Omental fat pad (tissue), 4 donors: ENCODE measurements around the gene SRGAP1. TPM values are rescaled to one million over a fixed set of nuclear protein-coding genes. Genes with fewer than 3 reads are reported as not detected.

ENCODE experiments used
- ATAC-seq: fragments of 150-250 bp; one replicate; pipeline ENCODE4 v1.9.1; 2016; ENCODE audit warnings: mild to moderate bottlenecking, moderate library complexity; ENCODE audit not compliant: low FRiP score
- DNase-seq: peaks from one replicate; pipeline ENCODE4 v3.0.0-alpha.2; 2019; ENCODE audit warnings: low spot score
- CTCF ChIP-seq, 3 donors: fragments of 450-650 bp; IDR thresholded peaks; one replicate each; pipeline ENCODE4 v1.5.1; 2016 to 2017; ENCODE audit warnings: antibody characterized with exemption in 3 of 3, mild to moderate bottlenecking in 3 of 3, moderate library complexity in 2 of 3
- total RNA-seq, 4 donors: library from RNA; depleted of rRNA; stranded (reverse); fragments of >200 nt; gene quantifications; one replicate each; pipeline ENCODE4 v1.1.0, GENCODE V29; 2016

SRGAP1 gene
- total RNA-seq, 4 donors from 2014 or later, result 10.6 to 69.1 (median 12.9) TPM

GRCh38 chr12:63921157-63921556 lies 76.7 kb downstream of the SRGAP1 start:
- DNase-seq, result no peak
- TF ChIP-seq CTCF (IDR thresholded peaks at IDR 0.05), result no peak
- ATAC-seq, result no peak

GRCh38 chr12:63922474-63922873 lies 78.0 kb downstream of the SRGAP1 start:
- TF ChIP-seq CTCF (IDR thresholded peaks at IDR 0.05), result no peak
- no peak for ATAC-seq
- DNase-seq, result no peak

GRCh38 chr12:63924781-63925180 lies 80.3 kb downstream of the SRGAP1 start:
- no peak for TF ChIP-seq CTCF (IDR thresholded peaks at IDR 0.05)
- ATAC-seq (no peak), DNase-seq (no peak)

GRCh38 chr12:63927511-63927910 lies 83.0 kb downstream of the SRGAP1 start:
- no peak for ATAC-seq
- no peak for DNase-seq
- no peak for TF ChIP-seq CTCF (IDR thresholded peaks at IDR 0.05)

- no peak for TF ChIP-seq CTCF (IDR thresholded peaks at IDR 0.05)
- ATAC-seq, result no peak
- no peak for DNase-seq
Measured at GRCh38 chr12:63928305-63928704, 83.8 kb downstream of the SRGAP1 start.

- DNase-seq, result no peak
- TF ChIP-seq CTCF (IDR thresholded peaks at IDR 0.05), result no peak
- ATAC-seq, result no peak
Measured at GRCh38 chr12:63929426-63929825, 84.9 kb downstream of the SRGAP1 start.

- ATAC-seq (peak; percentile 84), DNase-seq (no peak)
- no peak for TF ChIP-seq CTCF (IDR thresholded peaks at IDR 0.05)
Measured at GRCh38 chr12:63930971-63931370, 86.5 kb downstream of the SRGAP1 start.
